ENCODE data around the gene MYO7A.

The MYO7A gene

DNA sequence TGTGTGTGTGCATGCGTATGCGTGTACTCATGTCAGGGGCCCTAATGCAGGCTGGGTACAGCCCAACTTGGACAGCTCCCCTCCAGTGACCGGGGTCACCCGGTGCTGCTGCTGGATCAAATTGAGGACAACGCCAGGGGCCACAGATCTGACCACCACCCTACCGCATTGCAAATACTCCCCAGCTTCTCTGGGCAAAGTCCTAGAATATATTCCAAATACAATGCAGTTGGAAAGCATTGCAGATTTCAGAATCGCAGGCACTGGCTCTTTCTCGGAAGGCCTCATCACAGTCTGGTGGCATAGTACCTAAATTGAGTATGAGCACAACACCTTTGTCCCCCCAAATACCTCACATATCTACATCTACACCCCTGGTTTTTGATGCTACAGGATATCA lies 43.2 kb downstream of the MYO7A start:
- DNase-seq = no peak

DNA sequence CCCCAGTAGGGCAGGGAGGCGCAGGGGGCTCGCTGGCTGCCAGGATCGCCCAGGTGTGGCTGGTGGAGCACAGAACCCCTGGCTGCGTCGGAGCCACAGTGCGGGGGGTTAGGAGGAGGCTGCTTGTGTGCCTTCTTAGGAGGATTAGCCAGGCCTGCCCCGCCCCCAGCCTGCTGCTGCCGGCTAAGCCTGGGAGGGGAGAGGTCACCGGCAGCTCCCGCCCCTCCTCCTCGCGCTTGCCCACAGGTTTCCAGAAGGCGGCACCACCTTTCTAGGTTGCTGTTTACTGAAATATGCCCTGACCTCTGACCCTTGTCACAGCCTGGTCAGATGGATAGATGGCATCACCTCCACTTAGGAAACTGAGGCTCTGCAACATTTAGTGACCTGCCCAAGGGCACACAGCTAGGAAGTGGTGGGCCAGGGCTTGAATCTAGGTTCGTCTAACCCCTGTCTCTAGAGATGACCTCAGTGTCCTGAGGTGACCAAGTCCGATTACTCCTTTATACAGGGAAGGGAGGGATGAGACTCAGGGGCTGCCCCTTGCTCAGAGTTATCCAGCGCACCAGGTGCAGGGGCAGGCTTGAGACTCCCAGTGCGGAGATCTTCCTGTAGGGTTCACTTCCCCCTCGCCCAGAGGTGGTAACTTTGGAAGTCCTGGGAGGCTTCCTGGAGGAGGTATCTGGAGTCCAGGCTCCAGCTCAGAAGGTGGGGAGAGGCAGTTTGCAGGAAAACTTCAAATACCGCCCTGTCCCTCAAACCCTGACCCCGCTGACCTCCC lies 44.0 kb downstream of the MYO7A start:
- no peak for DNase-seq

DNA sequence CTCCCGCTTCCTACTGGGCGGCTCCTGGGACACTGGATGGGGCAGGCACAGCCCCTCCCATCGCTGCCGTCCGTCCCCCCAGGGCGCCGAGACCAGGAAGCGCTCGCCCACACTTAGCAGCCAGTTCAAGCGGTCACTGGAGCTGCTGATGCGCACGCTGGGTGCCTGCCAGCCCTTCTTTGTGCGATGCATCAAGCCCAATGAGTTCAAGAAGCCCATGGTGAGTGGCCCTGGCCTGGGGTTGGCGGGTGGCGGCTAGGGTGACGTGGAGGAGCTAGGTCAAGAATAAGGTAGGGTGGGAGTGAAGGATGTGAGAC lies 44.6 kb downstream of the MYO7A start:
- no peak for DNase-seq

DNA sequence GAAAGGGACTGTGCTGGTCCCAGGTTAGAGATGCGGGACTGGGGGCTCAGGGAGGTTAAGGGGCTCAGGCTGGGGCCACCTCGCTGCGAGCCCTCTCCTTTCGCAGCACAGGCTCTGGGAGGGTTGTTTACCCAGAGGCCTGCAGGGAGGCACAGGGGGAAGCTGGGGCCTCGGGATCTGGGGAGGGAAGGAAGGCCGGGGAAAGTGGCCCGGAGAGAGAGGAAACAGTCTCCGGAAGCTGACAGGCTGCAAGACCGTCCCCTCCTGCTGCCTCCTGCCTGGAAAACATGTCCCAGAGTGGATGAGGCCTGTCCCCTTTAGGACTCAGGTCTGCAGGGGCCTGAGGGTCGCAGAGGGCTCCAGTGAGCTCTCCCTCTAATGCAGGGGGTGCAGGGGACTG lies 45.4 kb downstream of the MYO7A start:
- DNase-seq = no peak

DNA sequence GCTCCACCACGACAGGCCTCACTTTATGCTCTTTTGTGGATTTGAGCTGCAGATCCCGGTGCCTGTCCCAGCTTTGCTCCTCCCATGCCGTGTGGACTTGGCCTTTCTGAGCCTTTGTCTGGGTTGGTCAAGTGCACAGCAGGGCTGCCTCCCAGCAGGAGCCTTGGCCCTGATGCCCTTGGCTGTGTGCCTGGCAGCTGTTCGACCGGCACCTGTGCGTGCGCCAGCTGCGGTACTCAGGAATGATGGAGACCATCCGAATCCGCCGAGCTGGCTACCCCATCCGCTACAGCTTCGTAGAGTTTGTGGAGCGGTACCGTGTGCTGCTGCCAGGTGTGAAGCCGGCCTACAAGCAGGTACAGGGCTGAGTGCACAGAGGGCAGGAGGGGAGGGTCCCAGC lies 46.5 kb downstream of the MYO7A start:
- DNase-seq = no peak

DNA sequence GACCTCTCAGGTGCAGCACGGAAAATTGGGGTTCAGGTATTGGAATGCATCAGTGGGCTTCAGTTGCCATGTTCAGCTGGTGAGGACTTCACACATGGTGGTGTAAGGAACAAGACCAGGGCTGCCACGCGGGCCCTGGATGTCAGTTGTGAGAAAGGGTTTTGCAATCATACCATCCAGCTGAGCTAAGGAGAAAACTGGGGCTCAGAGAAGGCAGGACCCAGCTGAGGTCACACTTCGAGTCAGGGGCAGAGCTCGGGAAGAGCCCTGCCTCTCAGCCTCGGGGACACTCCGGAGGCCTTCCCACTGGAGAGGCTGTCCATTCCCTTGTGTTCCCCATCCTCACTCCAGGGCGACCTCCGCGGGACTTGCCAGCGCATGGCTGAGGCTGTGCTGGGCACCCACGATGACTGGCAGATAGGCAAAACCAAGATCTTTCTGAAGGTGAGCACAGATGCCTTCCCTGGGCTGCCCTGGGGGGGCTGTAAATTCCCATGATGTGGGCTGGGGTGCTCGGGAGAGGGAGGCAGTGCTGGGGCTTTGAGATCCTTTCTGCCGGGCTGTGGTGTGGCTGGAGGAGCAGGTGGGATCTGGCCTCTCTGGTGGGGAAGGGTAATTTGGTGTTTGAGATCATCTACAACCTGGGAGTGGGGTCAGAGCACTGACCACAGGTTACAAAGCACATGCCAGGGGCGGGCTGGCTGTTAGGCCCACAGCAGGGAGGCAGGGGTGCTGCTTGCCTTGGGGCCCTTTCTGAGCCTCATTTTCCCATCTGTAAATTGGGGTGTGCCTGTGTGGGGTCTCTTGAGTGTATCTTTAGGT lies 47.2 kb downstream of the MYO7A start:
- DNase-seq = no peak

DNA sequence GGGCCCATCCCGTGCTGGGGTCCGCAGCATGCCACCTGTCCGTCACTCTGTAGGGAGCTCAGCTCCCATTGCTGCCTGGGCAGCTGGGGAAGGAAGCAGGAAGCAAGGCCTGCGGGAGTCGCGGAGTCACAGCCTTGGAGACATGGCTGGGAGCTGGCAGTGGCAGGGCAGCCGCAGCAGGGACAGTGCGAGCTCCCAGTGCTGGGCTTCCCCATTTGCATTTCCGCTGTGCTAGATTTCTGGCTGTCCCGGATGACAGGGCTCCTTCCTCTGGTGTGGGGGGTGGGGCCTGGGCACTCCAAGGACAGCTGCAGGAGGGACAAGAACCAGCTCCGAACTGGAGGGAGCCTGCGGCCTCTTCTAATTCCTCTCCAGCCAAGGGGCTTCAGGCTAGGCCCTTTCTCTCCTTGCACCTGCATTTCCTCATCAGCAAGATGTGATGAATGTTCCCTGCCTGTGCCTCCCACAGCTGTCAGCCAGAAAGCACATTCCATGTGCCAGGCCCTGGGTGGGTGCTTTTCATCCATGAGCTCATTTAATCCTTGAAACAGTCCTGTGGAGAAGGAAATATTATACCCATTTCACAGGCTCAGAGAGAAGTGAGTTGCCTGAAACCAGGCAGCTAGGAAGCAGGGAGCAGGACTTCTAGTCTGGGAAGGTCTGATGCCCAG lies 48.0 kb downstream of the MYO7A start:
- no peak for DNase-seq

DNA sequence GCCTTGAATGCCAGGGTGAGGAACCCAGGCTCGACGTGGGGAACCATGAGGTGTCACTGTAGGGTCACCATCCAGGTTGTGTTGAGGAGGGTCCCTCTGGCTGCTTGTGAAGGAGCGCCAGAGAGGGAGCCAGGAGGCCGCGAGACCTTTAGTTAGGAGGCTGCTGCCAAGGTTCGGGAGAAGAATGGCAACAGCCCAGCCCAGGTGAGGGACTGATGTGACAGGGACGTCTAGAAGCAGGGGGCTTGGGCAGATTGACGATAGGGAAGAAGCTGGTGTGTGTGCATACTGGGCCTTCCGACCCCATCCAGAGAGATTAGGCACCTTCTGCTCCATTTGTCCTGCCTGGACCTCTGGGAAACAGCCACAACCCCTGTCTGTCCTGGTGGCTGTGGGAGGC lies 49.0 kb downstream of the MYO7A start:
- DNase-seq = no peak

DNA sequence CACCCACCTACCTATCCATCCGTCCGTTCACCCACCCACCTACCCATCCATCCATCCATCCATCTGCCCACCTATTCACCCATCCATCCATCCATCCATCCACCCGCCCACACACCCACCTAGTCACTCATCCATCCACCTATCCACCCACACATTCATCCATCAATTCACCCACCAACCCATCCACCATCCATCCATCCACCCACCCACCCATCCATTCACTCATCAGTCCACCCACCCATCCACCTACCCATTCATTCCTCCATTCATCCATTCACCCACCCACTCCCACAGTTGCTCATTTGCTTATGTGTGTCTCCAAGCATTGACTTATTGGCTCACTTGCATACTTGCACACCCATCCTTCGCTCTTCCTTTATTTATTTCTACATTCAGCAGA lies 50.1 kb downstream of the MYO7A start:
- no peak for DNase-seq

DNA sequence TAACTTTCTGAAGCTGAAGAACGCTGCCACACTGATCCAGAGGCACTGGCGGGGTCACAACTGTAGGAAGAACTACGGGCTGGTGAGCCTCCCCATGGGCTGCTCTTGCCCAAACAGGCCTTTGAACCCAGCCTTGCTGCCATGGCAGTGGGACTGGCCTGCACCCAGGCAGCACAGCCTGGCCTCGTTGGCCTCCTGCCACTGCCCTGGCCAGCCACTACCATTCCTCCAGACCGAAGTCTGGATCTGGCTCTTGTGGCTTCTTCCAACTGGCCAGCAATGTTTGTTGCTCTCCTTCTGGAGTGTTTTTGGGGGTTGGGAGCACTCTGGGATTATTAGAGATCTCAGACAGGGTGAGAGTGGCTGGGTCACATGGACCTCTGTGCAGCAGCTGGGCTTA lies 51.0 kb downstream of the MYO7A start:
- DNase-seq = no peak

DNA sequence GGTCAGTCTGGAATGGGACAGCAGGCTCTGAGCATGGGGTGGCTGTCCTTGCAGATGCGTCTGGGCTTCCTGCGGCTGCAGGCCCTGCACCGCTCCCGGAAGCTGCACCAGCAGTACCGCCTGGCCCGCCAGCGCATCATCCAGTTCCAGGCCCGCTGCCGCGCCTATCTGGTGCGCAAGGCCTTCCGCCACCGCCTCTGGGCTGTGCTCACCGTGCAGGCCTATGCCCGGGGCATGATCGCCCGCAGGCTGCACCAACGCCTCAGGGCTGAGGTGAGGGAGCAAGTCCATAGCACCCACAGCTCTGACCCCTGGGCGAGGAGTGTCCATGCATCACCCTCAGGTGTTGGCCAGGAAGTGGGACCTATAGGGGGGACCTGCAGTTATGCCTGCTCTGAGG lies 51.6 kb downstream of the MYO7A start:
- DNase-seq = no peak

DNA sequence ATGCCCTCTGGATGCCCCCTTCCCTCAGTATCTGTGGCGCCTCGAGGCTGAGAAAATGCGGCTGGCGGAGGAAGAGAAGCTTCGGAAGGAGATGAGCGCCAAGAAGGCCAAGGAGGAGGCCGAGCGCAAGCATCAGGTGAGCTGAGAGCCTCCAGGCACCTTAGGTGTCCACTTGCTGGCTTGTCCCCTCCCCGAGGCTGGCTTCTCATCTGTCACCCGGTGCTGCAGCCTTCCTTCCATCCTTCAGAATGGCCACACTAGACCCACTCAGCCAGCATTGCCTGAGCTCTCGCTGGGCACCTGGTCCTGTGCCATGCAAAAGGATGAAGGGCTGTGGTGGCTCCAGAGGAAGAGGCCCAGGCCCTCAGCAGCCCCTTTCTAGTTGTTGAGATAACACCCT lies 52.3 kb downstream of the MYO7A start:
- no peak for DNase-seq

DNA sequence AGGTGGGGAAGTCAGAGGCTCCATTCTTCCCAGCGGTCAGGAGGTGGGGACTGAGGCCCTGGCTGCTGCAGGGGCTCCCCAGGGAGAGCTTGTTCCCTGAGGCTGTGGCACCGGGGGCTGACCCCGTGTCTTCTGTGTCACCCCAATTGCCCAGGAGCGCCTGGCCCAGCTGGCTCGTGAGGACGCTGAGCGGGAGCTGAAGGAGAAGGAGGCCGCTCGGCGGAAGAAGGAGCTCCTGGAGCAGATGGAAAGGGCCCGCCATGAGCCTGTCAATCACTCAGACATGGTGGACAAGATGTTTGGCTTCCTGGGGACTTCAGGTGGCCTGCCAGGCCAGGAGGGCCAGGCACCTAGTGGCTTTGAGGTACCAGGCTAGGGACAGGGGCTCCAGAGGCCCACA lies 53.2 kb downstream of the MYO7A start:
- no peak for DNase-seq

DNA sequence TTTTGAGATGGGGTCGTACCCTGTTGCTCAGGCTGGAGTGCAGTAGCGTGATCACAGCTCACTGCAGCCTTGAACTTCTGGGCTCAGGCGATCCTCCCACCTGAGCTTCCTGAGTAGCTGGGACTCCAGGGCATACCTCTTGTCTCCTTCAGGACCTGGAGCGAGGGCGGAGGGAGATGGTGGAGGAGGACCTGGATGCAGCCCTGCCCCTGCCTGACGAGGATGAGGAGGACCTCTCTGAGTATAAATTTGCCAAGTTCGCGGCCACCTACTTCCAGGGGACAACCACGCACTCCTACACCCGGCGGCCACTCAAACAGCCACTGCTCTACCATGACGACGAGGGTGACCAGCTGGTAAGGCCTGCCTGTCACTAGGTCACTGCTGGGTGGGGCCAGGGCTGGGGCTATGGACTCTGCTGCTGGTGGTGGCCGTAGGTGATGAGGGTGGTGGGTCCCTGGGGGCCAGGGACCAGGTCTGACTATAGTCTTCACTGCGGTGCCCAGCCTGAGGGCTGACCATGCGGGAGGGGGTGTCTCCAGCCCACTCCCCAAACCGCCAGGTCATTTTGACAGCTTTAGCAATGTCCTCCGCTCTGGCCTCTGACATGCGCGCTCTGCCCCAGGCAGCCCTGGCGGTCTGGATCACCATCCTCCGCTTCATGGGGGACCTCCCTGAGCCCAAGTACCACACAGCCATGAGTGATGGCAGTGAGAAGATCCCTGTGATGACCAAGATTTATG lies 53.9 kb downstream of the MYO7A start:
- DNase-seq = no peak

DNA sequence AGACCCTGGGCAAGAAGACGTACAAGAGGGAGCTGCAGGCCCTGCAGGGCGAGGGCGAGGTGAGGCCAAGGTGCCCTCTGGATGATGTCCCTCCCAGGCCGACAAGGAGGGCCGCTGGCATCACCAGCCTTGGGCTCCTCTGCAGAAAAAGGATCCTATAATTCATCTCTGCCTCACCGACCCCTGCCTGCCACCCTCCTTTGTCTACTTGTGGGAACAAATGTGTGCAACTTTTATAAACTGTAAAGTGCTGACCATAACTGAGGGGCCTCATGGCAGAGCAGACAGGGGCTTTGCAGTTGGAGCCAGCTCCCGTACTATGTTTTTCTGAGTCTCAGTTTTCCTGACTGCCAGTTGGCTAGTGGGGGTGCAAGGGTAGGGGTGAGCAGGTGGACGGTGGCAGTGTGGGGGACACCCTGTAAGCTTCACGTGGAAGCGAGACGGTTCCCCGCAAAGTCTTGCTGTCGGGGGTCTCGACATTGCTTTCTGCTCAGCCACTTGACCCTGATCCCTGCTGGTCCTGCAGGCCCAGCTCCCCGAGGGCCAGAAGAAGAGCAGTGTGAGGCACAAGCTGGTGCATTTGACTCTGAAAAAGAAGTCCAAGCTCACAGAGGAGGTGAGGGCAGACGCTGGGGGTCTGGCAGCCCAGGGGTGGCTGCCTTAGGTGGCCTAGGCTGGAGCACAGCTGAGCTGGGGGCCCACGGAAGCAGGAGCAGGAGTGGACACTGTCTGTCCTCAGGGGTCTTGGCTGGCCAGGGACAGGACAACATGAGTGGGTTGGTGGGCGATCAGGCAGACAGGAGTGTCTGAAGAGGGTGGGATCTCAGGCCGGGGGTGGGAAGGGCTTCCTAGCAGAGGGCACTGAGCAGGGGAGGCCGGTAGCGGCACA lies 54.7 kb downstream of the MYO7A start:
- no peak for DNase-seq

DNA sequence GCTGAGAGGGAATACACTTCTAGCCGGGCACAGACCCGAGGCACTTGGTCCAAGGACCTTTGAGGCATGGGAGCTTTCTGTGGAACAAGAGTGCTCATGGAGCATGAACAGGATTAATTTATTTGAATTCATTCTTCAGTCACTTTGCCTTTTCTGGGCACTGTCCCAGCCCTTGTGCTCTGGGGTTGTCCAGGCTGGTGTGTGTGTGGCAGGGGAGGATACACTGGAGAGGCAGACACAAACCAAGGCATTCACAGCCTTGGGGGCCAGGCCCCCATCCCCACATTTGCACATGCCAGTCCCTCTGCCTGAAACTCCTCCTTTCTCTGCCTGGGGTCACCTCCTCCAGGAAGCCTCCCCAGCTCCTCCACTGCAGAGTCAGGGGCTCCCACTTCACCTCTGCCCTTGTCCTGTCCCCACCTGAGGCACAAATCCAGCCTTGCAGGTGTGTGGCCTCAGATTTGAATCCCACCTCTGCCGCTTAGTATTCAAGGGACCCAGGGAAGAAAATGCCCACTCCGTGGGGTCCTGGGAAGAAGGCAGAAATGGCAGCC lies 55.5 kb downstream of the MYO7A start:
- DNase-seq = no peak

DNA sequence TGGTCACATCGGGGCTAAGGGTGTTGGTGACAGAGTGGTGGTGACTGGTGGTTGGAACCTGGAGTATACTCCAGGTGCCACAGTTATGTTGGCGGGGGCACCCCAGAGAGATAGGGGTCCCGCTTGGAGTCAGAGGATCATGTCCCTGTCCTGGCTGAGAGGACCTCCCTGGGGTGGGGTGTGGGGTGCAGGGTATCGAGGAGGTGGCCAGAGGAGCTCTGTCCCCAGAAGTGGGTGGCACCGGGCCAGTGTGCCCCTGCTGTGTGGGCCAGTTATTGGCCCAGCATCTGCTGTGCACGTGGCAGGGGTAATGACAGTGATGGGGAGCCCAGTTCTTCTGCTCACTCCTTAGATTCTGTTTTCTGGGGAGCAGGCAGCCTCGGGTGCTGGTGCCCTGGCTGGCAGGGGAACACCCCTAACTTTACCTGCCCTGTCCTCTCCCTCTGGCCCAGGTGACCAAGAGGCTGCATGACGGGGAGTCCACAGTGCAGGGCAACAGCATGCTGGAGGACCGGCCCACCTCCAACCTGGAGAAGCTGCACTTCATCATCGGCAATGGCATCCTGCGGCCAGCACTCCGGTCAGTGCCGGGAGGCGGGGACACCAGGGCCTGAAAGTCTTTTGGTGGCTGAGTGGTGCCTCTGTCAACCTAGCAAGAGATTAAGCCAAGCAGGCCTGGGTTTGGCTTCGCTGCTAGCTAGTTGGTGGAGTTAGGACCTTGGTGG lies 56.3 kb downstream of the MYO7A start:
- no peak for DNase-seq

DNA sequence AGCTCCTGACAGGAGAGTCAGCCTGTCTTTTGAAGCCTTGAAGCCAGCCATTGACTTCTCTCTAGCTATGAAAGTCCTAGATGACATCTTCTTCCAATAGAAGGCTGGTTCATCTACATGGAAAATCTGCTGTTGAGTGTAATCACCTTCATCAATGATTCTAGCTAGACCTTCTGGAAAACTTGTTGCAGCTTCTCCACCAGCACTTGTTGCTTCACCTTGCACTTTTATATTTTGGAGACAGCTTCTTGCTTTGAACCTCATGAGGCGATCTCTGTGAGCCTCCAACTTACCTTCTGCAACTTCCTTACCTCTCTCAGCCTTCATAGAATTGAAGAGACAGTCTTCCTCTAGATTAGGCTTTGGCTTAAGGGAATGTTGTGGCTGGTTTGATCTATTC lies 58.3 kb downstream of the MYO7A start:
- DNase-seq = no peak

DNA sequence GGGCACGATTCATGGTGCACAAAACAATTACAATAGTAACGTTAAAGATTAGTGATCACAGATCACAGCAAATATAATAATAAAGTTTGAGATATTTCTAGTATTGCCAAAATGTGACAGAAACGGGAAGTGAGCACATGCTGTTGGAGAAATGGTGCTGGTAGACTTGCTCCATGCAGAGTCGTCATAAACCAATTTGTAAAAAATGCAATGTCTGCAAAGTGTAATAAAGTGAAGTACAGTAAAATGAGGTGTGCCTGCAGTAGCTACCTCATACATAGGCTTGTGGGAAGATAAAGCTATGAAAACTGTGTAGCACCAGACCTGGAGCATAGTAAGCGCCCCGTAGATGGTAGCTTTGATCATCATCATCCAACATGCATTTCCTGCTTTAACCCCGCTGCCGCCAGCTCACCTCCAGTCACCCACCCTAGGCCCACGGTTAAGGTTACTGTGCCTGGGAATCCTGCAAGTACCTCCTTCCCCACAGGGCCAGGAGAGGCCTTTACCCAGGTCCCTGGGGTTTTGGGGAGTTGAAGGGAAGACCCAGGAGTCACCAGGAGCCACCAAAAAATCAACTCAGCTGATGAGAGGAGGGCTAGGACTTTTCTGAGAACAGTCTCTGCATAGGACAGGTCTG lies 59.2 kb downstream of the MYO7A start:
- DNase-seq = no peak

DNA sequence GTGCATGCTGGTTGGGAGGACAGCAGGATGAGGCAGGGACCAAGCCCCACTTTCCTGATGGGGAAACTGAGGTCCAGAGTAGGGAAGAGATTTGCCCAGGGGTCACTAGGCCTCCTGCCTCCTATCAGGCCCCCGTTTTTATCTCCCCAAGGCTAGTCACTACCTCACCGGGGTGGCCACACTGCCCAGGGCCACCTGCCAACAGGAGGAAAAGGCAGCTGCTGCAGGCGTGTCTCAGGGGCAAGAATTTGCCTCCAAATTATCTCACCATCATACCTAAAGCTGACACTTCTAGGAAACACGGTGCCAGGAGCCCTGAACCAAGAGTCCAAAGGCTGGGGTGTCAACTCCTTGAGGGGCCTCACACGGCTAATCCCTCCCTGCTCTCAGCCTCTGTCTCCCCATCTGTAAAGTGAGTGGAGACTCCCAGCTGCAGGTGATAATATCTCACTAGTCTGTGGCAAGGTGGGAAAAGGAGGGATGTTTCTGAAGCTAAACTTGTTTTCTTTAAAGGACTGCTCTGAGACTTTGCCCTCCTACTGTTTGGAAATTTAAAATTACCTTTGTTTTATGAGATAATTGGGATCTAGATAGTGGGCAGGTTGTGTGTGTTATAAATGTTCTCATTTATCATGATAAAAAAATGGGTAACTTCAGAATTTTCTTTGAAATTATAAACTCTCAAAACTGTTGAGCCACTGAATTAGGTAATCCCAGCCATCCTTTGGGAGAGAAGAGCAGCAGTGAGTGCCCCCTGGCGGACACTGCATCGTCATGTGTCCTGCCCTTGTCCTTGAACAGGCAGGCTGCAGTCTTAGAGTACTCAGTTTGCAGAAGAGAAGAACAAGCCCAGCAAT lies 60.0 kb downstream of the MYO7A start:
- no peak for DNase-seq

All from activated gamma-delta T cell (primary cell).